ENCODE measurements around the gene EYA4.

DNA sequence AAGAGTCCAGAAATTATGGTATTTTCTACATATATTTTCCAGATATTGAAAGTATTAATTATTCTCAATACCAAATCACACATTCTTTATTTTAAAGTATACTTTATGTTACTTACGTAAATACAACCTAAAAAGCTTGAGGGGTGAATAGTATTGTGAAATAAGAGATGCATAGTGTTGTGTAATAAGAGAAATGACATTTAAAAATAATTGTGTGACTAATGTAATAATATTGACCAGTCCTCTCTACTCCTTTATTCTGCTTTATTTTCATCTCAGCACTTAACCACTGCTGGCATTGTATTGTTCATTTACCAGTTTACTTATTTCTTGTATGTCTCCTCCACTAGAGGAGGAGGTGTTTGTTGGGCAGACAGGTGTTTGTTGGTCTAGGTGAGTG is 135.6 kb downstream of the EYA4 start:
- TF ChIP-seq TAF1 (IDR thresholded peaks at IDR 0.05; ENCODE audit: borderline replicate concordance, low read depth, low read length) (no peak), POLR2AphosphoS5 (IDR thresholded peaks at IDR 0.05; ENCODE audit: low read depth, low read length) (no peak), POLR2A (IDR thresholded peaks at IDR 0.05; ENCODE audit: low read depth, low read length) (no peak)

All from GM12892 (cell line).